GM21381 (cell line): Measurements from ENCODE around the gene FOSL1.

Experiments
- ATAC-seq: cut with Tn5 transposase; IDR thresholded peaks from one replicate; pipeline ENCODE4 v1.9.1; 2021; ENCODE audit warnings: mild to moderate bottlenecking, moderate library complexity; ENCODE audit not compliant: unreplicated experiment

The FOSL1 gene

GRCh38 chr11:65900125-65900898, at the start of gene FOSL1:
Gene FOSL1, minus strand, starts transcription at chr11:65900388. Its CDS starts 49 bp downstream, at chr11:65900339.
- ATAC-seq = peak; percentile 73

GRCh38 chr11:65947603-65948125, 47.5 kb upstream of the FOSL1 start:
- no peak for ATAC-seq

- ATAC-seq = no peak
These were observed 46.9 kb upstream of the FOSL1 start for GRCh38 chr11:65947133-65947532.

- ATAC-seq = no peak
These were observed 46.5 kb upstream of the FOSL1 start for GRCh38 chr11:65946655-65947054.

- ATAC-seq = no peak
These were observed 45.9 kb upstream of the FOSL1 start for GRCh38 chr11:65945941-65946558.

- ATAC-seq = no peak
These were observed 45.3 kb upstream of the FOSL1 start, which contains the start of gene TSGA10IP for GRCh38 chr11:65945430-65945911. Gene TSGA10IP, plus strand, starts transcription at chr11:65945480. Its CDS starts 196 bp downstream, at chr11:65945676.

GRCh38 chr11:65944767-65945166, 44.6 kb upstream of the FOSL1 start:
- no peak for ATAC-seq

- no peak for ATAC-seq
These were observed 44.0 kb upstream of the FOSL1 start for GRCh38 chr11:65944191-65944590.

GRCh38 chr11:65942531-65942930, 42.3 kb upstream of the FOSL1 start:
- no peak for ATAC-seq

GRCh38 chr11:65941720-65942310, 41.6 kb upstream of the FOSL1 start:
- no peak for ATAC-seq

GRCh38 chr11:65937766-65938165, 37.6 kb upstream of the FOSL1 start:
- no peak for ATAC-seq

GRCh38 chr11:65934014-65934413, 33.8 kb upstream of the FOSL1 start:
- no peak for ATAC-seq

- no peak for ATAC-seq
These were observed 32.4 kb upstream of the FOSL1 start for GRCh38 chr11:65932558-65932919.

GRCh38 chr11:65931773-65932557, 31.8 kb upstream of the FOSL1 start:
- no peak for ATAC-seq

GRCh38 chr11:65928667-65929066, 28.5 kb upstream of the FOSL1 start:
- no peak for ATAC-seq

- peak; percentile 63 for ATAC-seq
These were observed 27.8 kb upstream of the FOSL1 start for GRCh38 chr11:65927904-65928397.

- ATAC-seq = no peak
These were observed 25.2 kb upstream of the FOSL1 start for GRCh38 chr11:65925397-65925796.

GRCh38 chr11:65922565-65922964, 22.4 kb upstream of the FOSL1 start:
- no peak for ATAC-seq

- ATAC-seq = no peak
These were observed 21.7 kb upstream of the FOSL1 start for GRCh38 chr11:65921876-65922275.

- ATAC-seq = no peak
These were observed 20.9 kb upstream of the FOSL1 start for GRCh38 chr11:65921033-65921555.
